Gastroesophageal sphincter (tissue), 4 donors: Measurements from ENCODE around the gene ADCY9. TPM values are rescaled to one million over a fixed set of nuclear protein-coding genes. Genes with fewer than 3 reads are reported as not detected.
A peak's percentile ranks its signal among the peaks of the same experiment; 100 is the strongest.
"Not testable (repeated sequence)": the region's sequence is repeated elsewhere in the genome, so short reads cannot be mapped to it uniquely, and the experiment has no call there.

Experiments
- ATAC-seq: fragments of 150-250 bp; one replicate; pipeline ENCODE4 v1.9.1; 2016; ENCODE audit warnings: mild to moderate bottlenecking, moderate library complexity
- H3K27ac ChIP-seq, 4 donors: fragments of 200-600 bp; sonication (generic) in 3 of 4; 1 replicate in 3 of 4; 2 replicates in 1 of 4; pipeline ENCODE4 v1.5.1; 2016 to 2019
- H3K27me3 ChIP-seq: fragments of 200-600 bp; sonication (generic); one replicate; pipeline ENCODE4 v1.5.1; 2019
- H3K36me3 ChIP-seq, 2 donors: fragments of 200-600 bp; sonication (generic); one replicate each; pipeline ENCODE4 v1.5.1; 2019; ENCODE audit warnings: control low read depth in 1 of 2
- H3K4me1 ChIP-seq, 3 donors: fragments of 200-600 bp; sonication (generic); 1 replicate in 2 of 3; 2 replicates in 1 of 3; pipeline ENCODE4 v1.5.1; 2016 to 2019; ENCODE audit warnings: control low read depth in 2 of 3
- H3K4me3 ChIP-seq, 2 donors: fragments of 200-600 bp; sonication (generic); one replicate each; pipeline ENCODE4 v1.5.1; 2019; ENCODE audit warnings: mild to moderate bottlenecking in 1 of 2, moderate library complexity in 1 of 2
- H3K9me3 ChIP-seq, 3 donors: fragments of 200-600 bp; sonication (generic); one replicate each; pipeline ENCODE4 v1.5.1; 2017 to 2019; ENCODE audit warnings: control low read depth in 2 of 3
- CTCF ChIP-seq, 4 experiments: fragments of 200-600 bp in 2 of 4; fragments of 450-650 bp in 2 of 4; sonication (generic) in 1 of 4; IDR thresholded peaks; one replicate each; pipeline ENCODE4 v1.5.1; 2017 to 2019; ENCODE audit warnings: antibody characterized with exemption in 4 of 4, mild to moderate bottlenecking in 2 of 4, moderate library complexity in 2 of 4
- EP300 ChIP-seq: sonication (generic); formaldehyde crosslinking; IDR thresholded peaks from one replicate; pipeline ENCODE4 v1.6.1; 2017; ENCODE audit warnings: antibody characterized with exemption, mild to moderate bottlenecking
- POLR2A ChIP-seq, 2 donors: fragments of 450-650 bp; IDR thresholded peaks; one replicate each; pipeline ENCODE4 v1.6.1; 2017; ENCODE audit warnings: antibody characterized with exemption in 2 of 2, mild to moderate bottlenecking in 2 of 2, moderate library complexity in 1 of 2
- POLR2AphosphoS5 ChIP-seq: sonication (generic); formaldehyde crosslinking; IDR thresholded peaks from one replicate; pipeline ENCODE4 v1.6.1; 2017; ENCODE audit warnings: antibody characterized with exemption
- WGBS, 2 donors: methylation state at CpG; one replicate each; pipeline ENCODE4 v1.1.5; 2018; ENCODE audit warnings: low coverage in 1 of 2; 5-methylcytosine and 5-hydroxymethylcytosine counted together
- total RNA-seq, 4 donors: library from RNA; depleted of rRNA; stranded (reverse); fragments of >200 nt; gene quantifications; one replicate each; pipeline ENCODE4 v1.1.0, GENCODE V29; 2016

The ADCY9 gene
- total RNA-seq, 4 donors from 2014 or later, result 33.0 to 83.5 (median 43.4) TPM

DNA sequence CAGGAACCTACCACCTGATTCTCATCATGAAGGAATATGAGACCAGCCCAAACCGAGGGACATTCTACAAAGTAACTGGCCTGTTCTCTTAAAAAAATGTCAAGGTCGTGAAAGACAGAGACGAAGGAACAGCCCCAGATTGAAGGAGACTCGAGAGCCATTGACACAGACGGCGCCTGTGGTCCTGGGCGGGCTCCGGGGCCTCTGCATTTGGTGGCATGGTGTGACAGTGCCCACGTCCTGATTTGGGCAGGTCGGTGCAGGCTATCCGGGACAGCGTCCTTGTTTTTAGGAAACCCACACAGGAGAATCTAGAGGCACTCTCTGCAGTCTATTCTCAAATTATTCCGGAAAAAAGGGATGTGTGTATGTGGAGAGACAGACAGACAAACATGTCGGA is 64.1 kb downstream of the ADCY9 start:
- H3K4me3 ChIP-seq, result no peak overlapping the region
- no peaks in the 10 kb centered on the region for H3K9me3 ChIP-seq
- ATAC-seq, result no peak
- H3K36me3 ChIP-seq, result no peaks in the 10 kb centered on the region
- TF ChIP-seq EP300 (no peak), CTCF (IDR thresholded peaks at IDR 0.05) (no peak), POLR2AphosphoS5 (no peak), POLR2A (IDR thresholded peaks at IDR 0.05) (no peak)
- no peaks in the 10 kb centered on the region for H3K27me3 ChIP-seq
- peak overlapping the region in 3 of 4 donors; percentile 84 to 85 (median 85) for H3K27ac ChIP-seq
- H3K4me1 ChIP-seq, result peaks cover 3 to 48% (median 14%) of the 10 kb centered on the region in 3 donors
- 90 to 93% methylated on average over 8 to 11 of the region's 14 CpGs for WGBS, 2 donors

DNA sequence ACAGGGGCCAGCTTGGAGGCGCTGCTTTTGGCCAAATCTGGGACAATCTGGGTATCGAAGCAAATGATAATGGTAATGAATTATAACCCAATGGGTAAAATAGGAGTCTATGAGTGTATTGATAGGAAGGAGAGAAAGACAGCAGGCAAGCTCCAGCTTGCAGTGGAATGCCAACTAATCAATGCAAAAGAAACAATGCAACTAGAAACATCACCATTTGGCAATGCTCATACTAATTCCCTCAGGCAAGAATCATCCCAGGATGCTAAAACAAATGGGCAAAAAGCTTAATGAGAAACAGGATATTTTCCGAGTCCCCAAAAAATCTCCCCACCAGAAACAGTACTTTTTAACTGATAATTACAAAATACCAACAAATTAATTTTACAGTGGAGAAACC is 64.7 kb downstream of the ADCY9 start:
- Histone ChIP-seq H3K27me3 (no peaks in the 10 kb centered on the region), H3K9me3 (no peaks in the 10 kb centered on the region), H3K27ac (no peak overlapping the region), H3K4me1 (peaks cover 3 to 48% (median 14%) of the 10 kb centered on the region in 3 donors), H3K4me3 (no peak overlapping the region), H3K36me3 (no peaks in the 10 kb centered on the region)
- ATAC-seq, result no peak
- WGBS, 2 donors, result 100% methylated on average over 1 to 3 of the region's 3 CpGs
- TF ChIP-seq POLR2AphosphoS5 (no peak), EP300 (no peak), POLR2A (IDR thresholded peaks at IDR 0.05) (no peak), CTCF (IDR thresholded peaks at IDR 0.05) (no peak)

GRCh38 chr16:4049031-4049430 is 67.2 kb downstream of the ADCY9 start:
- no peak overlapping the region for H3K4me3 ChIP-seq
- H3K4me1 ChIP-seq, result peaks cover 3 to 49% (median 10%) of the 10 kb centered on the region in 3 donors
- no peaks in the 10 kb centered on the region for H3K9me3 ChIP-seq
- H3K36me3 ChIP-seq, result no peaks in the 10 kb centered on the region
- H3K27me3 ChIP-seq, result no peaks in the 10 kb centered on the region
- peak overlapping the region in 2 of 4 donors; percentile 5 to 29 for H3K27ac ChIP-seq
- ATAC-seq, result no peak
- TF ChIP-seq CTCF (IDR thresholded peaks at IDR 0.05) (no peak), POLR2AphosphoS5 (no peak), POLR2A (IDR thresholded peaks at IDR 0.05) (no peak), EP300 (no peak)
- WGBS, 2 donors, result 90% methylated on average over 1 of the region's 8 CpGs; no CpG with 5 or more reads in 1 of the 2 donors

- Histone ChIP-seq H3K27ac (peak overlapping the region in 2 of 4 donors; percentile 5 to 53), H3K36me3 (no peaks in the 10 kb centered on the region)
- TF ChIP-seq EP300 (no peak), POLR2A (IDR thresholded peaks at IDR 0.05) (no peak), CTCF (IDR thresholded peaks at IDR 0.05) (no peak), POLR2AphosphoS5 (no peak)
These were observed 67.8 kb downstream of the ADCY9 start for GRCh38 chr16:4048481-4048880.

DNA sequence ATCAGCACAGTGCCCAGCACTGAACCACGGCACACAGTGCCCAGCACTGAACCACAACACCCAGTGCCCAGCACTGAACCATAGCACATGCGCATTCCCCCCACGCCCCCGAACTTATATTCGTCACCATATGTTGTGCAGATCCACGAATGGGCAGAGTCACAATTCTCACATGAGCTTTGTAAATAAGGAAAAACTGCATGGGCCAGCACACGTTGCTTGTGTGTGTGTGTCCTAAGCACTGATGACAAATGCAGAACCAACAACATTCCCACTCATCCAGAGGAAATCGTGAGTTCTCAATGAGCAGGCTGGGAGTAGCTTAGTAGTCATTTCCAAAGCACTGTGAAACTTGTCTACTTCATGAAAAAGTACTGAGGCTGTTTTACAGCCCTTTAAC is 70.0 kb downstream of the ADCY9 start:
- Histone ChIP-seq H3K27ac (no peak overlapping the region), H3K27me3 (no peaks in the 10 kb centered on the region), H3K4me1 (peaks cover 0 to 34% (median 3%) of the 10 kb centered on the region in 3 donors), H3K9me3 (no peaks in the 10 kb centered on the region), H3K36me3 (no peaks in the 10 kb centered on the region), H3K4me3 (no peak overlapping the region)
- 80 to 90% methylated on average over 1 to 3 of the region's 8 CpGs for WGBS, 2 donors
- ATAC-seq, result no peak
- TF ChIP-seq EP300, result no peak
- no peak for TF ChIP-seq POLR2AphosphoS5
- no peak for TF ChIP-seq POLR2A (IDR thresholded peaks at IDR 0.05)
- TF ChIP-seq CTCF (IDR thresholded peaks at IDR 0.05), result no peak

More at GRCh38 chr16:4048481-4048880, 67.8 kb downstream of the ADCY9 start:
- no peaks in the 10 kb centered on the region for H3K9me3 ChIP-seq
- ATAC-seq, result no peak
- H3K27me3 ChIP-seq, result no peaks in the 10 kb centered on the region
- H3K4me1 ChIP-seq, result peaks cover 3 to 49% (median 10%) of the 10 kb centered on the region in 3 donors
- WGBS, 2 donors, result 81 to 100% methylated on average over 1 to 3 of the region's 9 CpGs
- H3K4me3 ChIP-seq, result no peak overlapping the region

- WGBS, 2 donors, result 91 to 100% methylated on average over 2 to 4 of the region's 6 CpGs
- Histone ChIP-seq H3K4me1 (peaks cover 0 to 34% (median 3%) of the 10 kb centered on the region in 3 donors), H3K27ac (peak overlapping the region in 2 of 4 donors; percentile 68)
- not testable (repeated sequence) for H3K36me3 ChIP-seq, H3K27me3 ChIP-seq, H3K9me3 ChIP-seq, ATAC-seq, H3K4me3 ChIP-seq
These were observed 70.7 kb downstream of the ADCY9 start for GRCh38 chr16:4045561-4045960.
